Keratinocyte (primary cell): Measurements from ENCODE around the gene CORO1C. TPM values are rescaled to one million over a fixed set of nuclear protein-coding genes. Genes with fewer than 3 reads are reported as not detected.

Source experiments
- DNase-seq: peaks from one replicate; pipeline ENCODE4 v3.0.0-alpha.2; 2011; ENCODE audit warnings: low read depth, missing footprints, low spot score
- FAIRE-seq: peaks from 2 replicates; lab custom pipeline; 2011; peaks lifted over from hg19 to GRCh38; lab: Jason Lieb, UNC
- H2AFZ ChIP-seq: 2 replicates; pipeline ENCODE4 v1.6.0; 2012; ENCODE audit warnings: low read length, control low read depth, inconsistent platforms; ENCODE audit not compliant: control insufficient read depth
- H3K27ac ChIP-seq: 2 replicates; pipeline ENCODE4 v1.5.1; 2011; ENCODE audit warnings: low read length; ENCODE audit not compliant: control insufficient read depth, insufficient read depth
- H3K27me3 ChIP-seq: 3 replicates; pipeline ENCODE4 v1.6.0; 2011; ENCODE audit warnings: low read length; ENCODE audit not compliant: control insufficient read depth, insufficient read depth; ENCODE audit errors: extremely low read depth
- H3K36me3 ChIP-seq, 2 experiments: 2 replicates in 1 of 2; 3 replicates in 1 of 2; pipeline ENCODE4 v1.5.1; 2011; ENCODE audit warnings: low read length in 2 of 2, mild to moderate bottlenecking in 1 of 2; ENCODE audit not compliant: control insufficient read depth in 2 of 2, insufficient read depth in 2 of 2; ENCODE audit errors: extremely low read depth in 1 of 2
- H3K4me1 ChIP-seq: 3 replicates; pipeline ENCODE4 v1.5.1; 2011; ENCODE audit warnings: low read length; ENCODE audit not compliant: control insufficient read depth, insufficient read depth; ENCODE audit errors: extremely low read depth
- H3K4me2 ChIP-seq: 3 replicates; pipeline ENCODE4 v1.6.0; 2011; ENCODE audit warnings: low read depth, low read length; ENCODE audit not compliant: control insufficient read depth, insufficient read depth; ENCODE audit errors: extremely low read depth
- H3K4me3 ChIP-seq, 3 experiments: fragments of 200-600 bp in 1 of 3; sonication (generic) in 1 of 3; 2 replicates in 2 of 3; 3 replicates in 1 of 3; pipeline ENCODE4 v1.5.1; 2011 to 2016; ENCODE audit warnings: low read length in 3 of 3, mild to moderate bottlenecking in 3 of 3, control low read depth in 2 of 3, inconsistent platforms in 1 of 3, low read depth in 1 of 3, mixed read lengths in 1 of 3, mixed run types in 1 of 3, moderate library complexity in 1 of 3; ENCODE audit not compliant: control insufficient read depth in 2 of 3, insufficient read depth in 2 of 3; ENCODE audit errors: extremely low read depth in 1 of 3
- H3K79me2 ChIP-seq: 2 replicates; pipeline ENCODE4 v1.6.0; 2012; ENCODE audit warnings: low read length; ENCODE audit not compliant: control insufficient read depth, insufficient read depth
- H3K9ac ChIP-seq: 3 replicates; pipeline ENCODE4 v1.6.0; 2011; ENCODE audit warnings: low read length; ENCODE audit not compliant: control insufficient read depth, insufficient read depth; ENCODE audit errors: extremely low read depth
- H3K9me1 ChIP-seq: 3 replicates; pipeline ENCODE4 v1.6.0; 2011; ENCODE audit warnings: low read length; ENCODE audit not compliant: control insufficient read depth, insufficient read depth; ENCODE audit errors: extremely low read depth
- H3K9me3 ChIP-seq: 2 replicates; pipeline ENCODE4 v1.5.1; 2012; ENCODE audit warnings: low read depth, low read length; ENCODE audit not compliant: control insufficient read depth
- H4K20me1 ChIP-seq: 3 replicates; pipeline ENCODE4 v1.6.0; 2011; ENCODE audit warnings: low read length; ENCODE audit not compliant: control insufficient read depth, insufficient read depth; ENCODE audit errors: extremely low read depth
- EZH2 ChIP-seq: IDR thresholded peaks from one replicate; pipeline ENCODE4 v1.6.1; 2012; ENCODE audit warnings: inconsistent platforms, mild to moderate bottlenecking, low read length, moderate library complexity
- dilution Hi-C: fragments of 300-500 bp; cut with MboI; formaldehyde crosslinking; loops from one replicate; pipeline ENCODE4 v1.7.0; 2020; ENCODE audit warnings: low sequenced_read_pairs; ENCODE audit not compliant: extremely low pct_ligation_motif_present
- polyA plus RNA-seq, 5 experiments: library from polyadenylated mRNA; depleted of rRNA in 3 of 5; stranded (reverse) in 3 of 5; stranded (forward) in 1 of 5; unstranded in 1 of 5; fragments of >200 nt; gene quantifications; 1 replicate in 1 of 5; 2 replicates in 3 of 5; 3 replicates in 1 of 5; pipeline versions ENCODE4 v1.2.1 to v1.2.3, GENCODE V29; 2011 to 2012; ENCODE audit warnings: missing spikeins in 2 of 5, low read depth in 1 of 5, low replicate concordance in 1 of 5
- TF ChIP-seq, protein P1 (sequence below), 3 experiments: IDR thresholded peaks in 1 of 3; conservative IDR thresholded peaks in 1 of 3; optimal IDR thresholded peaks in 1 of 3; 2 replicates in 2 of 3; 3 replicates in 1 of 3; pipeline versions ENCODE3 to v1.5.1; 2011; ENCODE audit warnings: low read length in 3 of 3, mild to moderate bottlenecking in 3 of 3, moderate library complexity in 2 of 3, control low read depth in 1 of 3, inconsistent platforms in 1 of 3; ENCODE audit not compliant: insufficient read depth in 2 of 3; ENCODE audit errors: extremely low read depth in 1 of 3

CORO1C gene
- polyA plus RNA-seq, 1 donor (not counting 4 experiments of a cell fraction or from before 2014, with no cell fraction given): 283 TPM

GRCh38 chr12:108770269-108770829 is 39.0 kb upstream of the CORO1C start:
- no peak for DNase-seq
- Histone ChIP-seq H3K79me2 (no peaks in the 10 kb centered on the region), H4K20me1 (no peaks in the 10 kb centered on the region), H3K9me1 (no peaks in the 10 kb centered on the region), H3K9ac (no peak overlapping the region), H2AFZ (no peak overlapping the region), H3K4me1 (peaks cover 20% of the 10 kb centered on the region), H3K4me3 (no peak overlapping the region), H3K36me3 (no peaks in the 10 kb centered on the region), H3K4me2 (no peak overlapping the region), H3K27me3 (no peaks in the 10 kb centered on the region), H3K27ac (no peak overlapping the region), H3K9me3 (no peaks in the 10 kb centered on the region)
- dilution Hi-C loops: no loop called here
- TF ChIP-seq EZH2: no peak
- TF ChIP-seq, protein P1, sequence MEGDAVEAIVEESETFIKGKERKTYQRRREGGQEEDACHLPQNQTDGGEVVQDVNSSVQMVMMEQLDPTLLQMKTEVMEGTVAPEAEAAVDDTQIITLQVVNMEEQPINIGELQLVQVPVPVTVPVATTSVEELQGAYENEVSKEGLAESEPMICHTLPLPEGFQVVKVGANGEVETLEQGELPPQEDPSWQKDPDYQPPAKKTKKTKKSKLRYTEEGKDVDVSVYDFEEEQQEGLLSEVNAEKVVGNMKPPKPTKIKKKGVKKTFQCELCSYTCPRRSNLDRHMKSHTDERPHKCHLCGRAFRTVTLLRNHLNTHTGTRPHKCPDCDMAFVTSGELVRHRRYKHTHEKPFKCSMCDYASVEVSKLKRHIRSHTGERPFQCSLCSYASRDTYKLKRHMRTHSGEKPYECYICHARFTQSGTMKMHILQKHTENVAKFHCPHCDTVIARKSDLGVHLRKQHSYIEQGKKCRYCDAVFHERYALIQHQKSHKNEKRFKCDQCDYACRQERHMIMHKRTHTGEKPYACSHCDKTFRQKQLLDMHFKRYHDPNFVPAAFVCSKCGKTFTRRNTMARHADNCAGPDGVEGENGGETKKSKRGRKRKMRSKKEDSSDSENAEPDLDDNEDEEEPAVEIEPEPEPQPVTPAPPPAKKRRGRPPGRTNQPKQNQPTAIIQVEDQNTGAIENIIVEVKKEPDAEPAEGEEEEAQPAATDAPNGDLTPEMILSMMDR (optimal IDR thresholded peaks at IDR 0.05 in 1 of 3, IDR thresholded peaks at IDR 0.05 in 1 of 3, conservative IDR thresholded peaks at IDR 0.05 in 1 of 3; ENCODE audit: extremely low read depth in 1 of 3, insufficient read depth in 2 of 3, low read length in 3 of 3): no peak
- no peak for FAIRE-seq

- Histone ChIP-seq H3K36me3 (no peaks in the 10 kb centered on the region), H3K4me3 (no peak overlapping the region), H3K9me1 (no peaks in the 10 kb centered on the region), H3K27ac (no peak overlapping the region), H3K9me3 (no peaks in the 10 kb centered on the region), H3K27me3 (no peaks in the 10 kb centered on the region), H3K4me1 (peaks cover 8% of the 10 kb centered on the region), H3K79me2 (no peaks in the 10 kb centered on the region), H4K20me1 (no peaks in the 10 kb centered on the region), H3K9ac (no peak overlapping the region), H3K4me2 (peak overlapping the region; percentile 38), H2AFZ (no peak overlapping the region)
- no peak for DNase-seq
- no peak for FAIRE-seq
- TF ChIP-seq, protein P1 (optimal IDR thresholded peaks at IDR 0.05 in 1 of 3, IDR thresholded peaks at IDR 0.05 in 1 of 3, conservative IDR thresholded peaks at IDR 0.05 in 1 of 3; ENCODE audit: extremely low read depth in 1 of 3, insufficient read depth in 2 of 3, low read length in 3 of 3): peak in 1 of 3 experiments; percentile 5
- TF ChIP-seq EZH2: peak; percentile 32
- dilution Hi-C loops: no loop called here
Measured at GRCh38 chr12:108768591-108769500, 37.5 kb upstream of the CORO1C start.
